A549 treated with Mapracorat at 1 μM for 4 hours (cell line): ENCODE data around the gene OR2Y1. TPM values are rescaled to one million over a fixed set of nuclear protein-coding genes. Genes with fewer than 3 reads are reported as not detected.

ENCODE experiments used
- total RNA-seq: library from RNA; stranded (reverse); fragments of 200-300 nt; extraction: Qiagen RNA extraction; gene quantifications from 5 replicates; pipeline ENCODE4 v1.2.3, GENCODE V29; 2022

OR2Y1 gene, protein sequence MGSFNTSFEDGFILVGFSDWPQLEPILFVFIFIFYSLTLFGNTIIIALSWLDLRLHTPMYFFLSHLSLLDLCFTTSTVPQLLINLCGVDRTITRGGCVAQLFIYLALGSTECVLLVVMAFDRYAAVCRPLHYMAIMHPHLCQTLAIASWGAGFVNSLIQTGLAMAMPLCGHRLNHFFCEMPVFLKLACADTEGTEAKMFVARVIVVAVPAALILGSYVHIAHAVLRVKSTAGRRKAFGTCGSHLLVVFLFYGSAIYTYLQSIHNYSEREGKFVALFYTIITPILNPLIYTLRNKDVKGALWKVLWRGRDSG
- not detected in 5 replicates for total RNA-seq

GRCh38 chr5:180739958-180740357, at the start of gene OR2Y1:
TSS of gene OR2Y1 (minus strand) at chr5:180740058. CDS start at chr5:180740058, 0 bp downstream.

Other genes starting within 250 kb of the OR2Y1 start
- gene CNOT6, start 245.7 kb downstream of the OR2Y1 start, total RNA-seq, result 15.1 to 20.5 TPM (median 18.5 TPM) in 5 replicates
- gene SCGB3A1, start 148.6 kb downstream of the OR2Y1 start, total RNA-seq, result not detected in 5 replicates
- gene FLT4, start 90.5 kb downstream of the OR2Y1 start, total RNA-seq, result 3.3 to 4.9 TPM (median 4.1 TPM) in 5 replicates
- 68.0 to 90.7 TPM (median 86.9 TPM) in 5 replicates for gene MGAT1, start 62.7 kb upstream of the OR2Y1 start, total RNA-seq
- gene ZFP62, start 121.2 kb upstream of the OR2Y1 start, total RNA-seq, result 7.8 to 9.5 TPM (median 8.4 TPM) in 5 replicates
- gene BTNL8, start 159.1 kb upstream of the OR2Y1 start, total RNA-seq, result not detected in 5 replicates
- not detected in 5 replicates for gene BTNL3, start 248.8 kb upstream of the OR2Y1 start, total RNA-seq